GOT3 (cell line): ENCODE data around the gene DBNDD2.

Source experiments
- DNase-seq: peaks from one replicate; lab custom pipeline; 2025; ENCODE audit warnings: mixed read lengths; lab: John Stamatoyannopoulos, UW

The DBNDD2 gene

DNA sequence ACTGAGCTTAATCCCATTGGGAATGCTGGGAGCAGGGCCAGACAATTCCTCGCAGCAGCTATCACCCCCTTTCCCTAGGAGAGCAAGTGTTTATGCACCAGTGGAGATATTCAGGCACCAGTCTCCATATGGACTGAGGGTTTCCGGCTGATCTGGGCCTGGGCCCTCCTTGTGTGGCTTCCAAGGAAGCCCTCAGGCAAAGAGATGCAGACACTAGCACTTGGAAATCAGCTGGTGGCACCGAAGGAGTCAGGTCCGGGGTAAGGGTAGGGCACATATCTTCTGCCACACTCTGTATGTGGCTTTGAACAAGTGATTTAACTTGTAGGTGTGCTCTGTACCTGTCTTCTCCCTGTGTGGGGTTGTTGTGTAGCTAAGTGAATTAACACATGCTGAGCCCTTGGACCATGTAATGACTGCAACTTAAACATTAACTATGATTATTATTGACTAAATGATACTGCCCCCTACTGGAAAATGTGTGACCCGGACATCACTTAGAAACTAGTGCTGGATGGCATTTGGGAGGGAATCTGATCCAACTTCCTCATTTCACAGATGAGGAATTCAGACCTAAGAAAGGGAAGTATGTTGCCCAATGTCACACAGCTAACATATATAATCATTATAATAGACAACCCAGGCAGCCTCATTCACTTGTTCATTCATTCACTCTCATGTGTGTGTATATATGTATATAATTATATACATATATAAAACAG, 42.2 kb downstream of the DBNDD2 start:
- DNase-seq = no peak

GRCh38 chr20:45452238-45452637, 44.1 kb downstream of the DBNDD2 start:
- no peak for DNase-seq

GRCh38 chr20:45452772-45453691, 44.9 kb downstream of the DBNDD2 start:
- no peak for DNase-seq

DNA sequence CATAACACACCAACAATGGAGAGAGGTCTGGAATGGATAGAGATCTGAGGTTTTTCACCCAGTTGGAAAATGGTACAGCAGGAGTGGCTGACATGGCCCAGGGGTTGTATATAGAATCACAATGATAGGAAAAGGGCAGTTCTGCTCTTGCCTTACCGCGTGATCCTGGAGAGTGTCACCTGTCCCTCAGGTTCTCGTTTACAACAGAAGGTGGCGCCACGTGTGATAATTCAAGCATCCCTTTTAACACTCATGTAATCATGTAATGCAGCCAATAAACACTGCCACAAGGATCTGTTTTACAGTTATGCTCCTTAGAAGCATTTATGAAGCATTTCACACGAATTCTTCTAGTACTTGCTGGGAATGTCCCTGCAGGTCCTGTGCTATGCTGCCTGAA, 48.5 kb downstream of the DBNDD2 start:
- DNase-seq = no peak

DNA sequence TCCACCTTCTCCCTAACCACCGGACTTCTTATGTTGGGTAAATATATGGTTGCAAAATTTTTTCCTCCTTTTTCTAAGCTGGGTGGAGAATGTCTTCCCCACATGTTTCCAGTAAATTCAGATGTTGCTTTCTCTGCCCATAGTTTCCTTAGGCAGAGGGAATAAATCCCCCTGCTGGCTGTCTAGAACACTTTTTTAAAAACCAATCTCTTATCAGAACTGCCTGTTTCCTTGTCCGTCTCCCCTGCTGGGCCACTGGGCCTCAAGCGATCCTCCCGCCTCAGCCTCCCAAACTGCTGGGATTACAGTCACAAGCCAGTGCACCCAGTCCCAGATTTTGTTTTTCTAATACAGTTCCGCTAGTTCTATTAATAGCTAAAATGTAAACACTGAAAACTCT, 51.5 kb downstream of the DBNDD2 start:
- no peak for DNase-seq
